ENCODE data around the gene PACSIN2. TPM values are rescaled to one million over a fixed set of nuclear protein-coding genes. Genes with fewer than 3 reads are reported as not detected.

The PACSIN2 gene
- total RNA-seq, 1 donor from 2014 or later: 93.7 TPM

- Mint-ChIP-seq H3K27ac (ENCODE audit: unreplicated experiment) (peak within 1 kb of the TSS; percentile 88), H3K27me3 (ENCODE audit: unreplicated experiment) (peaks cover 10% of the 10 kb centered on the region), H3K4me3 (ENCODE audit: unreplicated experiment) (peak within 1 kb of the TSS; percentile 89), H3K4me1 (ENCODE audit: unreplicated experiment) (peaks cover 4% of the 10 kb centered on the region), H3K36me3 (ENCODE audit: low read depth, unreplicated experiment) (no peaks in the 10 kb centered on the region), H3K9me3 (ENCODE audit: unreplicated experiment) (no peaks in the 10 kb centered on the region)
- DNase-seq (ENCODE audit: low spot score): peak; percentile 98
- no peak for TF ChIP-seq CTCF (IDR thresholded peaks at IDR 0.05; ENCODE audit: unreplicated experiment)
Measured at GRCh38 chr22:42856865-42857704, 157.9 kb downstream of the PACSIN2 start, which contains the start of gene ARFGAP3. Gene ARFGAP3 (minus strand): TSS chr22:42857273. CDS start chr22:42857182, 91 bp downstream.

- no peaks in the 10 kb centered on the region for H3K9me3 Mint-ChIP-seq (ENCODE audit: unreplicated experiment)
- H3K4me1 Mint-ChIP-seq (ENCODE audit: unreplicated experiment): peaks cover 4% of the 10 kb centered on the region
- peak overlapping the region; percentile 89 for H3K4me3 Mint-ChIP-seq (ENCODE audit: unreplicated experiment)
- peaks cover 10% of the 10 kb centered on the region for H3K27me3 Mint-ChIP-seq (ENCODE audit: unreplicated experiment)
- H3K36me3 Mint-ChIP-seq (ENCODE audit: low read depth, unreplicated experiment): no peaks in the 10 kb centered on the region
- no peak for DNase-seq (ENCODE audit: low spot score)
- no peak for TF ChIP-seq CTCF (IDR thresholded peaks at IDR 0.05; ENCODE audit: unreplicated experiment)
- peak overlapping the region; percentile 88 for H3K27ac Mint-ChIP-seq (ENCODE audit: unreplicated experiment)
Measured at GRCh38 chr22:42856179-42856864, 158.6 kb downstream of the PACSIN2 start.

GRCh38 chr22:42855721-42856120 lies 159.2 kb downstream of the PACSIN2 start:
- Mint-ChIP-seq H3K4me3 (ENCODE audit: unreplicated experiment) (peak overlapping the region; percentile 89), H3K27me3 (ENCODE audit: unreplicated experiment) (peaks cover 9% of the 10 kb centered on the region), H3K27ac (ENCODE audit: unreplicated experiment) (peak overlapping the region; percentile 88), H3K4me1 (ENCODE audit: unreplicated experiment) (peaks cover 4% of the 10 kb centered on the region), H3K9me3 (ENCODE audit: unreplicated experiment) (no peaks in the 10 kb centered on the region), H3K36me3 (ENCODE audit: low read depth, unreplicated experiment) (no peaks in the 10 kb centered on the region)
- no peak for DNase-seq (ENCODE audit: low spot score)
- no peak for TF ChIP-seq CTCF (IDR thresholded peaks at IDR 0.05; ENCODE audit: unreplicated experiment)

GRCh38 chr22:42855211-42855610 lies 159.7 kb downstream of the PACSIN2 start:
- H3K27ac Mint-ChIP-seq (ENCODE audit: unreplicated experiment): no peak overlapping the region
- no peak overlapping the region for H3K4me3 Mint-ChIP-seq (ENCODE audit: unreplicated experiment)
- H3K4me1 Mint-ChIP-seq (ENCODE audit: unreplicated experiment): peaks cover 4% of the 10 kb centered on the region
- no peaks in the 10 kb centered on the region for H3K9me3 Mint-ChIP-seq (ENCODE audit: unreplicated experiment)
- peaks cover 7% of the 10 kb centered on the region for H3K27me3 Mint-ChIP-seq (ENCODE audit: unreplicated experiment)
- TF ChIP-seq CTCF (IDR thresholded peaks at IDR 0.05; ENCODE audit: unreplicated experiment): no peak
- no peak for DNase-seq (ENCODE audit: low spot score)
- H3K36me3 Mint-ChIP-seq (ENCODE audit: low read depth, unreplicated experiment): no peaks in the 10 kb centered on the region

All from endothelial cell (in vitro differentiated cells).